BLaER1 (cell line): ENCODE results near the gene GABARAPL1.

Experiments
- H3K27ac ChIP-seq: shearing (Covaris generic); formaldehyde crosslinking; 2 replicates; pipeline ENCODE4 v1.8.1; 2022
- H3K27me3 ChIP-seq: shearing (Covaris generic); formaldehyde crosslinking; 2 replicates; pipeline ENCODE4 v1.8.1; 2022
- H3K36me3 ChIP-seq: shearing (Covaris generic); formaldehyde crosslinking; 2 replicates; pipeline ENCODE4 v1.8.1; 2022
- H3K4me1 ChIP-seq: shearing (Covaris generic); formaldehyde crosslinking; 2 replicates; pipeline ENCODE4 v1.8.1; 2022
- H3K4me2 ChIP-seq: shearing (Covaris generic); formaldehyde crosslinking; 2 replicates; pipeline ENCODE4 v1.8.1; 2022
- H3K4me3 ChIP-seq: shearing (Covaris generic); formaldehyde crosslinking; 2 replicates; pipeline ENCODE4 v1.8.1; 2022
- H3K9ac ChIP-seq: shearing (Covaris generic); formaldehyde crosslinking; 2 replicates; pipeline ENCODE4 v1.8.1; 2022
- H3K9me3 ChIP-seq: shearing (Covaris generic); formaldehyde crosslinking; 2 replicates; pipeline ENCODE4 v1.8.1; 2022
- H4K20me1 ChIP-seq: shearing (Covaris generic); formaldehyde crosslinking; 2 replicates; pipeline ENCODE4 v1.8.1; 2022
- Cebpa-rat ChIP-seq: shearing (Covaris generic); IDR thresholded peaks from 2 replicates; pipeline ENCODE4 v1.8.1; 2022

Gene GABARAPL1

DNA sequence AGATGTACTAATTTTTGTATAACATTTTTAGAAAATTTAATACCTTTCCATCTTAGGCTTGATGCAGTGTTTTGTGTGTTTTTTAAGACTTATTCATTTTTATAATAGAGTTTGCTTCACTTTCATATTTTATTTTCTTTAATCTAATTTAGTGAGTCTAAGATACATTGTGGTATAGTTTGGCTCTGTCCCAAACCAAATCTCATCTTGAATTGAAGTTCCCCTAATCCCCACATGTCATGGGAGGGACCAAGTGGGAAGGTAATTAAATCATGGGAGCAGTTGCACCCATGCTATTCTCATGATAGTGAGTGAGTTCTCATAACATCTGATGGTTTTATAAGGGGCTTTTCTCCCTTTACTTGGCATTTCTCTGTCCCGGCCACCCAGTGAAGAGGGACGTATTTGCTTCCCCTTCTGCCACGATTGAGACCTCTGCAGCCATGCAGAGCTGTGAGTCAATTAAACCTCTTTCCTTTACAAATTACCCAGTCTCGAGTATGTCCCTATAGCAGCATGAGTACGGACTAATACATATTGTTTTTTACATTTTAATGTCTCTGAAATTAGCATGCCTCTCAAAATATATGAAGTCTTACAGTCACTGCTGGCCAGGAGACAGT, 34.9 kb downstream of the GABARAPL1 start:
- no peaks in the 10 kb centered on the region for H4K20me1 ChIP-seq
- H3K36me3 ChIP-seq: no peaks in the 10 kb centered on the region
- TF ChIP-seq Cebpa-rat: no peak
- H3K4me3 ChIP-seq: no peak overlapping the region
- no peak overlapping the region for H3K9ac ChIP-seq
- H3K27me3 ChIP-seq: no peaks in the 10 kb centered on the region
- H3K4me2 ChIP-seq: peak overlapping the region; percentile 25
- peaks cover 55% of the 10 kb centered on the region for H3K4me1 ChIP-seq
- peaks cover 5% of the 10 kb centered on the region; the same call in 1 of the 2 replicates for H3K9me3 ChIP-seq
- no peak overlapping the region for H3K27ac ChIP-seq

- H3K9ac ChIP-seq: no peak overlapping the region
- no peaks in the 10 kb centered on the region for H3K36me3 ChIP-seq
- TF ChIP-seq Cebpa-rat: no peak
- peaks cover 24% of the 10 kb centered on the region for H3K9me3 ChIP-seq
- peaks cover 34% of the 10 kb centered on the region for H3K4me1 ChIP-seq
- no peak overlapping the region for H3K27ac ChIP-seq
- H3K27me3 ChIP-seq: no peaks in the 10 kb centered on the region
- no peaks in the 10 kb centered on the region for H4K20me1 ChIP-seq
- H3K4me3 ChIP-seq: no peak overlapping the region
- H3K4me2 ChIP-seq: peak overlapping the region; percentile 44
Measured at GRCh38 chr12:10249690-10250455, 37.2 kb downstream of the GABARAPL1 start.

GRCh38 chr12:10251669-10252068, 39.0 kb downstream of the GABARAPL1 start:
- no peaks in the 10 kb centered on the region for H3K27me3 ChIP-seq
- H4K20me1 ChIP-seq: no peaks in the 10 kb centered on the region
- H3K36me3 ChIP-seq: no peaks in the 10 kb centered on the region
- TF ChIP-seq Cebpa-rat: no peak
- no peak overlapping the region for H3K4me2 ChIP-seq
- H3K27ac ChIP-seq: no peak overlapping the region
- H3K9ac ChIP-seq: no peak overlapping the region
- peaks cover 29% of the 10 kb centered on the region for H3K9me3 ChIP-seq
- peaks cover 33% of the 10 kb centered on the region for H3K4me1 ChIP-seq
- H3K4me3 ChIP-seq: no peak overlapping the region

GRCh38 chr12:10252201-10252600, 39.5 kb downstream of the GABARAPL1 start:
- H3K4me3 ChIP-seq: no peak overlapping the region
- no peak overlapping the region for H3K9ac ChIP-seq
- TF ChIP-seq Cebpa-rat: no peak
- H3K36me3 ChIP-seq: no peaks in the 10 kb centered on the region
- no peaks in the 10 kb centered on the region for H3K27me3 ChIP-seq
- no peak overlapping the region for H3K27ac ChIP-seq
- H3K4me1 ChIP-seq: peaks cover 28% of the 10 kb centered on the region
- H4K20me1 ChIP-seq: no peaks in the 10 kb centered on the region
- peaks cover 29% of the 10 kb centered on the region for H3K9me3 ChIP-seq
- H3K4me2 ChIP-seq: no peak overlapping the region

GRCh38 chr12:10256064-10256463, 43.4 kb downstream of the GABARAPL1 start:
- TF ChIP-seq Cebpa-rat: no peak
- Histone ChIP-seq H3K9me3 (peaks cover 27% of the 10 kb centered on the region), H3K27me3 (no peaks in the 10 kb centered on the region), H3K4me2 (no peak overlapping the region), H3K4me3 (no peak overlapping the region), H3K27ac (no peak overlapping the region), H3K4me1 (0 out of 2 replicates have a peak, but pooled peaks cover 6% of the 10 kb centered on the region), H3K36me3 (no peaks in the 10 kb centered on the region), H4K20me1 (no peaks in the 10 kb centered on the region), H3K9ac (no peak overlapping the region)

- Histone ChIP-seq H3K36me3 (no peaks in the 10 kb centered on the region), H4K20me1 (no peaks in the 10 kb centered on the region), H3K27me3 (no peaks in the 10 kb centered on the region), H3K4me3 (no peak overlapping the region), H3K27ac (no peak overlapping the region), H3K4me1 (no peaks in the 10 kb centered on the region), H3K4me2 (no peak overlapping the region), H3K9ac (no peak overlapping the region), H3K9me3 (no peaks in the 10 kb centered on the region)
- no peak for TF ChIP-seq Cebpa-rat
Measured at GRCh38 chr12:10260927-10261326, 48.2 kb downstream of the GABARAPL1 start.

- TF ChIP-seq Cebpa-rat: no peak
- H3K4me3 ChIP-seq: no peak overlapping the region
- no peak overlapping the region for H3K9ac ChIP-seq
- no peaks in the 10 kb centered on the region for H3K36me3 ChIP-seq
- no peaks in the 10 kb centered on the region for H3K4me1 ChIP-seq
- no peak overlapping the region for H3K27ac ChIP-seq
- no peaks in the 10 kb centered on the region for H4K20me1 ChIP-seq
- no peaks in the 10 kb centered on the region for H3K9me3 ChIP-seq
- H3K27me3 ChIP-seq: no peaks in the 10 kb centered on the region
- no peak overlapping the region for H3K4me2 ChIP-seq
Measured at GRCh38 chr12:10268037-10268436, 55.4 kb downstream of the GABARAPL1 start.

DNA sequence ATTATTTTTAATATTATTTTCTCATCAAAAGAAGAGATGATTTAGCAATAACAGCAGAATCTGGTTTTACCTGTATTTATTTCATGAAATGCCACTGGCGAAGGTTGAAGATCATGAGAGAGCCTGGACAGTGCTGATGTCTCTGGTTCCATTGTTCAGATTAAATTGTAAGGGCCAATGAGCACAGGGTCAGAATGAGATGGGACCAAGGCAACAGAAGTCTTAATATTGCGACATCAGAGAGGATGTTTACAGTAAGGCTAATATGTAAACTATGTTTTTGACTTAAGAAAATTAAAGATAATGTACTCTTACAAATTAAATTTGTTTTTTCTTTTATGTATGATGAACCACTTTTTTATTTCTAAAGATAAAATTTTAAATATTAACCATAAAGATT, 59.8 kb downstream of the GABARAPL1 start:
- Histone ChIP-seq H4K20me1 (no peaks in the 10 kb centered on the region), H3K4me1 (no peaks in the 10 kb centered on the region), H3K9ac (no peak overlapping the region), H3K9me3 (no peaks in the 10 kb centered on the region), H3K27ac (no peak overlapping the region), H3K36me3 (no peaks in the 10 kb centered on the region), H3K4me2 (no peak overlapping the region), H3K4me3 (no peak overlapping the region), H3K27me3 (no peaks in the 10 kb centered on the region)
- TF ChIP-seq Cebpa-rat: peak; percentile 70; the same call in 1 of the 2 replicates
